PFSK-1 (cell line): ENCODE data around the gene TMUB1.

Source experiments
- POLR2AphosphoS5 ChIP-seq: IDR thresholded peaks from 2 replicates; pipeline ENCODE4 v1.6.1; 2012; ENCODE audit warnings: low read depth, mild to moderate bottlenecking, control low read depth, low read length, moderate library complexity
- SIN3A ChIP-seq: IDR thresholded peaks from 2 replicates; pipeline ENCODE4 v1.6.1; 2012; ENCODE audit warnings: mild to moderate bottlenecking, low read length, moderate library complexity, borderline replicate concordance; ENCODE audit not compliant: insufficient read depth
- TAF1 ChIP-seq: IDR thresholded peaks from 2 replicates; pipeline ENCODE4 v1.6.1; 2012; ENCODE audit warnings: low read length, control low read depth, borderline replicate concordance; ENCODE audit not compliant: insufficient read depth
- TF ChIP-seq, protein P1 (sequence below), 2 experiments: IDR thresholded peaks; 2 replicates each; pipeline versions ENCODE4 v1.6.1 to v1.8.0; 2011 to 2012; ENCODE audit warnings: low read depth in 2 of 2, low read length in 2 of 2, control low read depth in 1 of 2, inconsistent platforms in 1 of 2, mild to moderate bottlenecking in 1 of 2, moderate library complexity in 1 of 2; ENCODE audit not compliant: insufficient read depth in 1 of 2

DNA sequence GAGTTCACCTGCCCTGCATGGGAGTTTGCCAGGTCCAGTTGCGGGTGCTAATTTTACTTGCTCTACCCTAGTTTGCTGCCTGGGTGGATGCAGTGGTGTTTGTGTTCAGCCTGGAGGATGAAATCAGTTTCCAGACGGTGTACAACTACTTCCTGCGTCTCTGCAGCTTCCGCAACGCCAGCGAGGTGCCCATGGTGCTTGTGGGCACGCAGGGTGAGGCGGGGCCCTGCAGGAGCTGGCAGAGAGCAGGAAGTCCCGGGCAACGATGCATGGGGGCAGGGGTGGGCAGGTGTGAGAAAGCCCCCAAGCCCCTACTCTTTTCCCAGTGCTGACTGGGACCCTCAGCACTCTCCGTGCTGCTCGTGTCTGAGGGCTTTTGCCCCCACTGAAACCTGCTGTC is 34.3 kb upstream of the TMUB1 start:
- TF ChIP-seq TAF1 (no peak), POLR2AphosphoS5 (no peak), SIN3A (no peak)
- TF ChIP-seq, protein P1, sequence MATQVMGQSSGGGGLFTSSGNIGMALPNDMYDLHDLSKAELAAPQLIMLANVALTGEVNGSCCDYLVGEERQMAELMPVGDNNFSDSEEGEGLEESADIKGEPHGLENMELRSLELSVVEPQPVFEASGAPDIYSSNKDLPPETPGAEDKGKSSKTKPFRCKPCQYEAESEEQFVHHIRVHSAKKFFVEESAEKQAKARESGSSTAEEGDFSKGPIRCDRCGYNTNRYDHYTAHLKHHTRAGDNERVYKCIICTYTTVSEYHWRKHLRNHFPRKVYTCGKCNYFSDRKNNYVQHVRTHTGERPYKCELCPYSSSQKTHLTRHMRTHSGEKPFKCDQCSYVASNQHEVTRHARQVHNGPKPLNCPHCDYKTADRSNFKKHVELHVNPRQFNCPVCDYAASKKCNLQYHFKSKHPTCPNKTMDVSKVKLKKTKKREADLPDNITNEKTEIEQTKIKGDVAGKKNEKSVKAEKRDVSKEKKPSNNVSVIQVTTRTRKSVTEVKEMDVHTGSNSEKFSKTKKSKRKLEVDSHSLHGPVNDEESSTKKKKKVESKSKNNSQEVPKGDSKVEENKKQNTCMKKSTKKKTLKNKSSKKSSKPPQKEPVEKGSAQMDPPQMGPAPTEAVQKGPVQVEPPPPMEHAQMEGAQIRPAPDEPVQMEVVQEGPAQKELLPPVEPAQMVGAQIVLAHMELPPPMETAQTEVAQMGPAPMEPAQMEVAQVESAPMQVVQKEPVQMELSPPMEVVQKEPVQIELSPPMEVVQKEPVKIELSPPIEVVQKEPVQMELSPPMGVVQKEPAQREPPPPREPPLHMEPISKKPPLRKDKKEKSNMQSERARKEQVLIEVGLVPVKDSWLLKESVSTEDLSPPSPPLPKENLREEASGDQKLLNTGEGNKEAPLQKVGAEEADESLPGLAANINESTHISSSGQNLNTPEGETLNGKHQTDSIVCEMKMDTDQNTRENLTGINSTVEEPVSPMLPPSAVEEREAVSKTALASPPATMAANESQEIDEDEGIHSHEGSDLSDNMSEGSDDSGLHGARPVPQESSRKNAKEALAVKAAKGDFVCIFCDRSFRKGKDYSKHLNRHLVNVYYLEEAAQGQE (IDR thresholded peaks at IDR 0.05; ENCODE audit: insufficient read depth in 1 of 2, low read depth in 2 of 2, low read length in 2 of 2): no peak
